Measurements from ENCODE around the gene HNRNPAB.

HNRNPAB gene

GRCh38 chr5:178186427-178186826 lies 17.9 kb upstream of the HNRNPAB start:
- no peak for TF ChIP-seq CTCF (IDR thresholded peaks at IDR 0.05; ENCODE audit: low read depth, low read length)
- in situ Hi-C loops (cut with HindIII; ENCODE audit: low sequenced_read_pairs), result no loop called here
- H3K4me3 ChIP-seq (ENCODE audit: low read depth, low read length), result no peak overlapping the region
- DNase-seq (ENCODE audit: low read depth, low spot score), result no peak

- H3K4me3 ChIP-seq (ENCODE audit: low read depth, low read length), result no peak within 1 kb of the TSS
- no peak for DNase-seq (ENCODE audit: low read depth, low spot score)
- in situ Hi-C loops (cut with HindIII; ENCODE audit: low sequenced_read_pairs), result no loop called here
- no peak for TF ChIP-seq CTCF (IDR thresholded peaks at IDR 0.05; ENCODE audit: low read depth, low read length)
Measured at GRCh38 chr5:178187014-178187413, 17.3 kb upstream of the HNRNPAB start, which contains the start of gene GMCL2. TSS of gene GMCL2 (minus strand) at chr5:178187371. CDS start at chr5:178187299, 72 bp downstream.

GRCh38 chr5:178189433-178189832 lies 14.9 kb upstream of the HNRNPAB start:
- TF ChIP-seq CTCF (IDR thresholded peaks at IDR 0.05; ENCODE audit: low read depth, low read length), result no peak
- in situ Hi-C loops (cut with HindIII; ENCODE audit: low sequenced_read_pairs), result no loop called here
- no peak overlapping the region for H3K4me3 ChIP-seq (ENCODE audit: low read depth, low read length)
- DNase-seq (ENCODE audit: low read depth, low spot score), result no peak

GRCh38 chr5:178191661-178192060 lies 12.7 kb upstream of the HNRNPAB start:
- no peak overlapping the region for H3K4me3 ChIP-seq (ENCODE audit: low read depth, low read length)
- no peak for TF ChIP-seq CTCF (IDR thresholded peaks at IDR 0.05; ENCODE audit: low read depth, low read length)
- DNase-seq (ENCODE audit: low read depth, low spot score), result no peak
- in situ Hi-C loops (cut with HindIII; ENCODE audit: low sequenced_read_pairs), result no loop called here

- no peak overlapping the region for H3K4me3 ChIP-seq (ENCODE audit: low read depth, low read length)
- no peak for DNase-seq (ENCODE audit: low read depth, low spot score)
- no peak for TF ChIP-seq CTCF (IDR thresholded peaks at IDR 0.05; ENCODE audit: low read depth, low read length)
- in situ Hi-C loops (cut with HindIII; ENCODE audit: low sequenced_read_pairs), result no loop called here
Measured at GRCh38 chr5:178192244-178192643, 12.1 kb upstream of the HNRNPAB start.

GRCh38 chr5:178192787-178193186 lies 11.5 kb upstream of the HNRNPAB start:
- no peak for TF ChIP-seq CTCF (IDR thresholded peaks at IDR 0.05; ENCODE audit: low read depth, low read length)
- in situ Hi-C loops (cut with HindIII; ENCODE audit: low sequenced_read_pairs), result no loop called here

More at GRCh38 chr5:178192787-178193186, 11.5 kb upstream of the HNRNPAB start:
- no peak overlapping the region for H3K4me3 ChIP-seq (ENCODE audit: low read depth, low read length)
- DNase-seq (ENCODE audit: low read depth, low spot score), result no peak
